ENCODE measurements around the gene HIVEP3.
"Not testable (repeated sequence)": the region's sequence is repeated elsewhere in the genome, so short reads cannot be mapped to it uniquely, and the experiment has no call there.

Gene HIVEP3

GRCh38 chr1:41704196-41704595 is 214.5 kb downstream of the HIVEP3 start:
- no peak for DNase-seq

GRCh38 chr1:41702771-41703170 is 216.0 kb downstream of the HIVEP3 start:
- no peak for DNase-seq

GRCh38 chr1:41700986-41701535 is 217.7 kb downstream of the HIVEP3 start:
- no peak for DNase-seq

GRCh38 chr1:41700581-41700980 is 218.1 kb downstream of the HIVEP3 start:
- DNase-seq, result no peak

GRCh38 chr1:41699861-41700248 is 218.9 kb downstream of the HIVEP3 start:
- no peak for DNase-seq

GRCh38 chr1:41698916-41699860 is 219.5 kb downstream of the HIVEP3 start:
- DNase-seq, result no peak

- DNase-seq, result no peak
Measured at GRCh38 chr1:41696381-41696780, 222.3 kb downstream of the HIVEP3 start.

GRCh38 chr1:41695118-41695745 is 223.5 kb downstream of the HIVEP3 start:
- no peak for DNase-seq

GRCh38 chr1:41691966-41692365 is 226.8 kb downstream of the HIVEP3 start:
- not testable (repeated sequence) for DNase-seq

GRCh38 chr1:41691424-41691823 is 227.3 kb downstream of the HIVEP3 start:
- DNase-seq, result no peak

- DNase-seq, result no peak
Measured at GRCh38 chr1:41690331-41690730, 228.4 kb downstream of the HIVEP3 start.

- DNase-seq, result no peak
Measured at GRCh38 chr1:41689558-41689981, 229.2 kb downstream of the HIVEP3 start.

- DNase-seq, result no peak
Measured at GRCh38 chr1:41689139-41689538, 229.6 kb downstream of the HIVEP3 start.

GRCh38 chr1:41687007-41687406 is 231.7 kb downstream of the HIVEP3 start:
- DNase-seq, result no peak

- DNase-seq, result peak; percentile 32
Measured at GRCh38 chr1:41683681-41684500, 234.8 kb downstream of the HIVEP3 start.

- no peak for DNase-seq
Measured at GRCh38 chr1:41682845-41683625, 235.7 kb downstream of the HIVEP3 start.

- DNase-seq, result no peak
Measured at GRCh38 chr1:41682149-41682548, 236.6 kb downstream of the HIVEP3 start.

- no peak for DNase-seq
Measured at GRCh38 chr1:41681331-41682098, 237.2 kb downstream of the HIVEP3 start.

GRCh38 chr1:41679994-41680393 is 238.7 kb downstream of the HIVEP3 start:
- no peak for DNase-seq

GRCh38 chr1:41679531-41679930 is 239.2 kb downstream of the HIVEP3 start:
- DNase-seq, result no peak
